ENCODE data around the gene CTBS.

The CTBS gene

GRCh38 chr1:84510165-84510564, 64.1 kb downstream of the CTBS start:
- TF ChIP-seq REST (IDR thresholded peaks at IDR 0.05; ENCODE audit: insufficient read depth in 1 of 2, low read depth in 2 of 2, low read length in 2 of 2) (no peak), FOXP2 (optimal IDR thresholded peaks at IDR 0.05; ENCODE audit: borderline replicate concordance, extremely low read depth, extremely low read length, insufficient read depth) (no peak), TAF1 (IDR thresholded peaks at IDR 0.05; ENCODE audit: borderline replicate concordance, insufficient read depth, low read length) (no peak), SIN3A (IDR thresholded peaks at IDR 0.05; ENCODE audit: borderline replicate concordance, insufficient read depth, low read length) (no peak), POLR2AphosphoS5 (IDR thresholded peaks at IDR 0.05; ENCODE audit: low read depth, low read length) (no peak)

- TF ChIP-seq POLR2AphosphoS5 (IDR thresholded peaks at IDR 0.05; ENCODE audit: low read depth, low read length) (no peak), REST (IDR thresholded peaks at IDR 0.05; ENCODE audit: insufficient read depth in 1 of 2, low read depth in 2 of 2, low read length in 2 of 2) (no peak), TAF1 (IDR thresholded peaks at IDR 0.05; ENCODE audit: borderline replicate concordance, insufficient read depth, low read length) (no peak), SIN3A (IDR thresholded peaks at IDR 0.05; ENCODE audit: borderline replicate concordance, insufficient read depth, low read length) (no peak), FOXP2 (optimal IDR thresholded peaks at IDR 0.05; ENCODE audit: borderline replicate concordance, extremely low read depth, extremely low read length, insufficient read depth) (no peak)
These were observed 65.2 kb downstream of the CTBS start for GRCh38 chr1:84509029-84509428.

- no peak for TF ChIP-seq TAF1 (IDR thresholded peaks at IDR 0.05; ENCODE audit: borderline replicate concordance, insufficient read depth, low read length)
- no peak for TF ChIP-seq REST (IDR thresholded peaks at IDR 0.05; ENCODE audit: insufficient read depth in 1 of 2, low read depth in 2 of 2, low read length in 2 of 2)
- no peak for TF ChIP-seq SIN3A (IDR thresholded peaks at IDR 0.05; ENCODE audit: borderline replicate concordance, insufficient read depth, low read length)
- no peak for TF ChIP-seq FOXP2 (optimal IDR thresholded peaks at IDR 0.05; ENCODE audit: borderline replicate concordance, extremely low read depth, extremely low read length, insufficient read depth)
- no peak for TF ChIP-seq POLR2AphosphoS5 (IDR thresholded peaks at IDR 0.05; ENCODE audit: low read depth, low read length)
These were observed 65.7 kb downstream of the CTBS start for GRCh38 chr1:84508510-84508909.

GRCh38 chr1:84506729-84507453, 67.3 kb downstream of the CTBS start:
- no peak; the same call in 1 of the 2 replicates for TF ChIP-seq POLR2AphosphoS5 (IDR thresholded peaks at IDR 0.05; ENCODE audit: low read depth, low read length)
- no peak for TF ChIP-seq REST (IDR thresholded peaks at IDR 0.05; ENCODE audit: insufficient read depth in 1 of 2, low read depth in 2 of 2, low read length in 2 of 2)
- TF ChIP-seq SIN3A (IDR thresholded peaks at IDR 0.05; ENCODE audit: borderline replicate concordance, insufficient read depth, low read length) = no peak
- no peak for TF ChIP-seq FOXP2 (optimal IDR thresholded peaks at IDR 0.05; ENCODE audit: borderline replicate concordance, extremely low read depth, extremely low read length, insufficient read depth)
- TF ChIP-seq TAF1 (IDR thresholded peaks at IDR 0.05; ENCODE audit: borderline replicate concordance, insufficient read depth, low read length) = no peak

Measured in PFSK-1 (cell line).